PC-3 (cell line): ENCODE data around the gene C1orf198. TPM values are rescaled to one million over a fixed set of nuclear protein-coding genes. Genes with fewer than 3 reads are reported as not detected.

Source experiments
- ATAC-seq: fragments of 200-7000 bp; cut with Tn5 transposase; 2 replicates; pipeline ENCODE4 v1.9.1; 2020; ENCODE audit warnings: mild to moderate bottlenecking, moderate library complexity
- BruUV-seq: library from RNA; stranded (reverse); fragments of 400-500 nt; replicated peaks from 2 replicates; lab custom pipeline; 2021; lab: Mats Ljungman, UMichigan
- CTCF ChIA-PET: fragments of 300-600 bp; sonication (Branson Sonifier 250); formaldehyde crosslinking; loops from one replicate; lab custom pipeline; 2022; ENCODE audit warnings: antibody characterized with exemption; lab: Charles Lee
- POLR2A ChIA-PET: fragments of 300-600 bp; sonication (Branson Sonifier 250); formaldehyde crosslinking; loops from one replicate; lab custom pipeline; 2022; ENCODE audit warnings: antibody characterized with exemption; ENCODE audit not compliant: unreplicated experiment; lab: Charles Lee
- DNase-seq: peaks from one replicate; pipeline ENCODE4 v3.0.0-alpha.2; 2015
- H2AFZ ChIP-seq: fragments of 300-600 bp; sonication (generic); 2 replicates; pipeline ENCODE4 v1.6.0; 2016; ENCODE audit warnings: antibody characterized with exemption, low read length
- H3F3A ChIP-seq: fragments of 300-600 bp; sonication (generic); one replicate; pipeline ENCODE4 v1.6.0; 2017; ENCODE audit warnings: antibody characterized with exemption, low read length, control low read depth, mild to moderate bottlenecking; ENCODE audit not compliant: unreplicated experiment
- H3K27ac ChIP-seq: fragments of 300-600 bp; sonication (generic); 2 replicates; pipeline ENCODE4 v1.5.1; 2016; ENCODE audit warnings: mild to moderate bottlenecking, low read length
- H3K27me3 ChIP-seq: fragments of 300-600 bp; sonication (generic); 2 replicates; pipeline ENCODE4 v1.6.1; 2016; ENCODE audit warnings: low read length, mixed read lengths
- H3K36me3 ChIP-seq: fragments of 300-600 bp; sonication (generic); 2 replicates; pipeline ENCODE4 v1.6.1; 2016; ENCODE audit warnings: low read depth, mixed run types, low read length, mixed read lengths
- H3K4me1 ChIP-seq: fragments of 300-600 bp; sonication (generic); 2 replicates; pipeline ENCODE4 v1.5.1; 2016; ENCODE audit warnings: low read length; ENCODE audit not compliant: insufficient read depth
- H3K4me2 ChIP-seq: fragments of 300-600 bp; sonication (generic); 2 replicates; pipeline ENCODE4 v1.6.0; 2016; ENCODE audit warnings: low read length
- H3K4me3 ChIP-seq: fragments of 300-600 bp; sonication (generic); 2 replicates; pipeline ENCODE4 v1.5.1; 2016; ENCODE audit warnings: mild to moderate bottlenecking, low read length, mixed read lengths
- H3K79me2 ChIP-seq: fragments of 300-600 bp; sonication (generic); 2 replicates; pipeline ENCODE4 v1.6.1; 2017; ENCODE audit warnings: low read length, mixed read lengths
- H3K9ac ChIP-seq: fragments of 300-600 bp; sonication (generic); 2 replicates; pipeline ENCODE4 v1.6.0; 2016; ENCODE audit warnings: mild to moderate bottlenecking, low read length
- H3K9me2 ChIP-seq: fragments of 300-600 bp; sonication (generic); replicated peaks from 2 replicates; pipeline ENCODE4 v1.6.1; 2016; ENCODE audit warnings: mixed run types, low read length, mixed read lengths
- H3K9me3 ChIP-seq: fragments of 300-600 bp; sonication (generic); 2 replicates; pipeline ENCODE4 v1.6.1; 2016; ENCODE audit warnings: low read length, mixed read lengths
- H4K20me1 ChIP-seq: fragments of 300-600 bp; sonication (generic); 2 replicates; pipeline ENCODE4 v1.6.1; 2016; ENCODE audit warnings: low read length, mixed read lengths
- EZH2 ChIP-seq: fragments of 300-600 bp; sonication (generic); IDR thresholded peaks from one replicate; pipeline ENCODE4 v1.6.1; 2017; ENCODE audit warnings: antibody characterized with exemption, mild to moderate bottlenecking, low read length; ENCODE audit not compliant: unreplicated experiment
- EZH2phosphoT487 ChIP-seq: fragments of 300-600 bp; sonication (generic); IDR thresholded peaks from 2 replicates; pipeline ENCODE4 v1.6.1; 2018; ENCODE audit warnings: mild to moderate bottlenecking, antibody characterized with exemption, low read length, borderline replicate concordance
- intact Hi-C: fragments of 100-400 bp; cut with micrococcal nuclease; formaldehyde crosslinking; loops from 2 replicates; pipeline ENCODE4 v1.9.0; 2023
- total RNA-seq: library from RNA; depleted of rRNA; stranded (reverse); fragments of >200 nt; gene quantifications from 2 replicates; pipeline ENCODE4 v1.2.3, GENCODE V29; 2014
- TF ChIP-seq, protein P1 (sequence below): fragments of 300-600 bp; sonication (generic); conservative IDR thresholded peaks from 2 replicates; pipeline ENCODE4 v1.5.1; 2017; ENCODE audit warnings: antibody characterized with exemption, low read depth, mild to moderate bottlenecking, low read length

C1orf198 gene
- total RNA-seq, 1 experiment from 2014 or later, result 24.8 TPM

DNA sequence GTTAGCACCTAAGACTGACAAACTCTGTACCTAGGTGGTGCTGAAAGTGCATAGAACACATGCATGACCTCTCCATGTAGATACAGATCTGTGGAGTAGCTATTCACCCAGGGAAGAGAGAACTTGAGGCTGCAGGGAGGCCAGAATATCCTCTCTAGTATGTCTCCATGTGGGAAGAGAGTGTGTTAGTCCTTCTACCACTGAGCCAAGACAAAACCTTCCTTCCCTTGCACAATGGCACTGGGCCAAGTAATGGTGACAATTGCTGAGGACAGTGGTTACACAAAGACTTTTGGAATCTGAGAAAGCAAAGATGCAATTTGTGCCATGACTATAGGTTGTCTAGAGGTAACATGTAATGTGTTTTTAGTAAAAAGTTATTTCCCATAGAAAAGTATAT, 52.3 kb downstream of the C1orf198 start:
- ChIA-PET CTCF (interaction anchor here (0.5 kb wide), 1 partner anchor 278 kb away, joined by 3 read pairs; no protein-coding TSS in a partner anchor), POLR2A (no interaction called here)
- 0 out of 2 replicates have a peak, but pooled peaks cover 14% of the 10 kb centered on the region for H3K27me3 ChIP-seq
- no peak overlapping the region for H2AFZ ChIP-seq
- H3K79me2 ChIP-seq, result no peaks in the 10 kb centered on the region
- ATAC-seq (no peak), DNase-seq (no peak)
- no peaks in the 10 kb centered on the region for H3K9me2 ChIP-seq
- no TSS peak for BruUV-seq
- no peak overlapping the region for H3K9ac ChIP-seq
- no peaks in the 10 kb centered on the region for H3F3A ChIP-seq
- intact Hi-C loops, result no loop called here
- H4K20me1 ChIP-seq, result no peaks in the 10 kb centered on the region
- H3K9me3 ChIP-seq, result peaks cover 15% of the 10 kb centered on the region; the same call in 1 of the 2 replicates
- no peak overlapping the region for H3K4me2 ChIP-seq
- no peak overlapping the region for H3K27ac ChIP-seq
- H3K4me1 ChIP-seq, result no peaks in the 10 kb centered on the region
- TF ChIP-seq, protein P1, sequence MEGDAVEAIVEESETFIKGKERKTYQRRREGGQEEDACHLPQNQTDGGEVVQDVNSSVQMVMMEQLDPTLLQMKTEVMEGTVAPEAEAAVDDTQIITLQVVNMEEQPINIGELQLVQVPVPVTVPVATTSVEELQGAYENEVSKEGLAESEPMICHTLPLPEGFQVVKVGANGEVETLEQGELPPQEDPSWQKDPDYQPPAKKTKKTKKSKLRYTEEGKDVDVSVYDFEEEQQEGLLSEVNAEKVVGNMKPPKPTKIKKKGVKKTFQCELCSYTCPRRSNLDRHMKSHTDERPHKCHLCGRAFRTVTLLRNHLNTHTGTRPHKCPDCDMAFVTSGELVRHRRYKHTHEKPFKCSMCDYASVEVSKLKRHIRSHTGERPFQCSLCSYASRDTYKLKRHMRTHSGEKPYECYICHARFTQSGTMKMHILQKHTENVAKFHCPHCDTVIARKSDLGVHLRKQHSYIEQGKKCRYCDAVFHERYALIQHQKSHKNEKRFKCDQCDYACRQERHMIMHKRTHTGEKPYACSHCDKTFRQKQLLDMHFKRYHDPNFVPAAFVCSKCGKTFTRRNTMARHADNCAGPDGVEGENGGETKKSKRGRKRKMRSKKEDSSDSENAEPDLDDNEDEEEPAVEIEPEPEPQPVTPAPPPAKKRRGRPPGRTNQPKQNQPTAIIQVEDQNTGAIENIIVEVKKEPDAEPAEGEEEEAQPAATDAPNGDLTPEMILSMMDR, result no peak
- TF ChIP-seq EZH2phosphoT487 (no peak), EZH2 (no peak)
- no peaks in the 10 kb centered on the region for H3K36me3 ChIP-seq
- no peak overlapping the region for H3K4me3 ChIP-seq

DNA sequence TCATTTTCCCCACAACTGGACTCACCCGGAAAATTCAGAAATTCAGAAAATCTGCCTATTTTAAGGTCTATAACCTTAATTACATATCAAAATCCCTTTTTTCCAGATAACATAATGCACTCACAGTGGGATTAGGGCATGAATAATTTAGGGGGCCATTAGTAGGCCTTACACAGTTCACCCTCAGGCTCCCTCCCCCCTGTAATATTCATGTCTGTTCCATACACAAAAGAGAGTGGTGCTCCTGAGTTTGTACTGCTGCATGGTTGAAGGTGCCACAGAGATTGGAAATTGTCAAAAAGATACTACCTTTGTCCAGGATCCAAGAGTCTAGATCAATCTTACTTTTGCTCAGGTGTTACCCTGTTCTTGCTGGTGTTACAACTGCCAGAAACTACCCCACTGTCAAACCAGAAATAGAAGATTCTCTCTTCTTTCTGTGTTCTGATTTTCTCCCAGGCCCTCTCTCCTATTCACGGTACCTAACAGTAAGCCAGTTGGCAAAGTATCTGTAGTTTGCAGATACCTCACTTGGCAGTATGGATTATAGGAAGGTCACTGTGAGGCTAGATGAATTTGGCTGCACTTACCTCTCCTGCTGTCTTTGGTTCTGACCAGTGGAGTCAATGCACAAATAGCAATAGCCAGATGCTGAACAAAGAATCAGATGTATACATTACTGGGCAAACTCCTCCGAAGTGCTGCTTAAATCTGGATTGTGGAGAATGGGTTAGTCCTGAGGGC, 53.2 kb downstream of the C1orf198 start:
- intact Hi-C loops, result no loop called here
- no peaks in the 10 kb centered on the region for H3K9me2 ChIP-seq
- H3K9ac ChIP-seq, result no peak overlapping the region
- ATAC-seq (no peak), DNase-seq (no peak)
- no peaks in the 10 kb centered on the region for H3K79me2 ChIP-seq
- 0 out of 2 replicates have a peak, but pooled peaks cover 14% of the 10 kb centered on the region for H3K27me3 ChIP-seq
- peaks cover 15% of the 10 kb centered on the region; the same call in 1 of the 2 replicates for H3K9me3 ChIP-seq
- no peak overlapping the region for H3K4me3 ChIP-seq
- POLR2A ChIA-PET, result no interaction called here
- no peak overlapping the region for H2AFZ ChIP-seq
- H3K4me2 ChIP-seq, result no peak overlapping the region
- no peaks in the 10 kb centered on the region for H4K20me1 ChIP-seq
- no peak overlapping the region for H3K27ac ChIP-seq
- H3F3A ChIP-seq, result no peaks in the 10 kb centered on the region
- H3K4me1 ChIP-seq, result no peaks in the 10 kb centered on the region
- CTCF ChIA-PET, result no interaction called here
- no TSS peak for BruUV-seq
- H3K36me3 ChIP-seq, result no peaks in the 10 kb centered on the region
- TF ChIP-seq EZH2phosphoT487 (no peak), EZH2 (no peak)
- TF ChIP-seq, protein P1, result no peak

DNA sequence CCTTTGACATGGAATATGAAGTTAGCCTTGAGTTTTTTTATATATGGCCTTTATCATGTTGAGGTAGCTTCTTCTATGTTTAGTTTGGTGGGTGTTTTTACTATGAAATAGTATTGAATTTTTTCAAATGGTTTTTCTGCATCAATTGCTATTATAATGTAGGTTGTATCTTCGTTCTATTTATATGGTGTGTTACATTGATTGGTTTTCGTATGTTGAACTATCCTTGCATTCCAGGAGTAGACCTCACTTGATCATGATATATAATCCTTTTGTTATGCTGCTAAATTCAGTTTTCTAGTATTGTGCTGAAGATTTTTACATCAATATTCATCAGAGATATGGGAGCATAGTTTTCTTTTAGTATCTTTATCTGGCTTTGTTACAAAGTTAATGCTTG, 55.8 kb downstream of the C1orf198 start:
- Histone ChIP-seq H3K27me3 (0 out of 2 replicates have a peak, but pooled peaks cover 14% of the 10 kb centered on the region), H2AFZ (no peak overlapping the region), H3K9me2 (no peaks in the 10 kb centered on the region), H4K20me1 (no peaks in the 10 kb centered on the region), H3K27ac (no peak overlapping the region), H3K4me1 (no peaks in the 10 kb centered on the region), H3K4me3 (no peak overlapping the region), H3K9me3 (peaks cover 15% of the 10 kb centered on the region; the same call in 1 of the 2 replicates), H3K79me2 (no peaks in the 10 kb centered on the region), H3K9ac (no peak overlapping the region), H3K36me3 (no peaks in the 10 kb centered on the region), H3F3A (no peaks in the 10 kb centered on the region), H3K4me2 (no peak overlapping the region)
- ChIA-PET POLR2A (no interaction called here), CTCF (no interaction called here)
- intact Hi-C loops, result no loop called here
- BruUV-seq, result no TSS peak
- no peak for DNase-seq
- ATAC-seq, result no peak
- TF ChIP-seq EZH2phosphoT487 (no peak), EZH2 (no peak)
